GM18511 (cell line): ENCODE data around the gene PALB2.

Experiments
- ATAC-seq: cut with Tn5 transposase; IDR thresholded peaks from one replicate; pipeline ENCODE4 v1.9.1; 2021; ENCODE audit warnings: mild to moderate bottlenecking, moderate library complexity; ENCODE audit not compliant: unreplicated experiment

The PALB2 gene

DNA sequence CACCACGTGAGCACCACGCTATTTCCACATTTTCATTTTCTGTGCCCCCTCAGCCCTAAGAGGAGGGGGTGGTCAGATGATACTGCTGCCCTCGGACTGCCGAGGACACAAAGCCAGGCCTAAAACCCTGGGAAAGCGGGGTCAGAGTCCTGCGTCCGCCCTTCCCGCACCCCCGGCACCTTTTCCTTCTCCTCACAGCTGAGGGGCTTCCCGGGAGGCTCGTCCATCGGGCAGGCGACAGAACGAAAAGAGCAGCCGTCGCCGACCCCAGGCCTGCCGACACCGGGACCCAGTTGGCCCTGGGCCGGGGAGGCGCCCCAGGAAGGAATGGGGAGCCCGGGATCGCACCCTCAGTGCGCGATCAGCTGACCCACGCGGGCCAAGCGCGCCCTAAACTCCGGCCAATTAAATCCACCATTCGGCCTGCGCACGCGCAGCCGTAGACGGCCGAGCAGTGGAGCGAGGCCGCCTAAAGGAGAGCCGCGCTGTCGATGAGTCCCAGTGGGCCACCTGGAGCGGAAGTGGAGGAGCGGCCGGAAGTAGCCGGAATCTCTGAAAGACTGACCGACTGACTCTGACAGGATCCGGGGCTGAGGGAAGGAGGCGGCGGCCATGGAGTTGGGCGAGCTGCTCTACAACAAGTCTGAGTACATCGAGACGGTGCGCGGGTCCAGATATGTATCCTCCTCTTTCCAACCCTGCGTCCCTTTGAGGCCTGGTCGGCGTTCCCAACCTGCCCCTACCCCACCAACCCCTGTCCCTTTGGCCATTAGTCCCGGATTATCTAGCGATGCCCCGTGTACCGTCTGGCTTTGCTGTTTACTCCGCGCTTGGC is at the start of gene PALB2, which contains the start of gene DCTN5:
PALB2 (minus strand) TSS at position 380 of the 835 bp plus-strand sequence; CDS start at position 227, 153 bp downstream.
DCTN5 (plus strand) TSS at position 536 of the 835 bp plus-strand sequence; CDS start at position 613, 77 bp downstream.
- ATAC-seq, result peak; percentile 98

DNA sequence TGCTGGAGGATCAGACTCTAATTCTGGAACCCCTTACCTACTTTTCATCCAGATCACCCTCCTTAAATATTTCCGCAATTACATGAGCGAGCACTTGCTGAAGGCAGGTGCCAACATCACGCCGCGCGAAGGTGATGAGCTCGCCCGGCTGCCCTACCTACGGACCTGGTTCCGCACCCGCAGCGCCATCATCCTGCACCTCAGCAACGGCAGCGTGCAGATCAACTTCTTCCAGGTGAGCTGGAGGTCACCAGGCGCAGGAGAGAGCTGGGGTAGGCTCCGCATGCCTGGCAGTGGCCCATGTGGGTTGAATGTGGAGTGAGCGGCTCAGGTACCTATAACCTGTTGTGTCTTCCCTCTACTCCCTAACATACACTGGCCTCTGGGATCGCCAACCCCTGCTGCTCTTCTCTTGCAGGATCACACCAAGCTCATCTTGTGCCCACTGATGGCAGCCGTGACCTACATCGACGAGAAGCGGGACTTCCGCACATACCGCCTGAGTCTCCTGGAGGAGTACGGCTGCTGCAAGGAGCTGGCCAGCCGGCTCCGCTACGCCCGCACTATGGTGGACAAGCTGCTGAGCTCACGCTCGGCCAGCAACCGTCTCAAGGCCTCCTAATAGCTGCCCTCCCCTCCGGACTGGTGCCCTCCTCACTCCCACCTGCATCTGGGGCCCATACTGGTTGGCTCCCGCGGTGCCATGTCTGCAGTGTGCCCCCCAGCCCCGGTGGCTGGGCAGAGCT is 48.5 kb upstream of the PALB2 start:
- no peak for ATAC-seq

DNA sequence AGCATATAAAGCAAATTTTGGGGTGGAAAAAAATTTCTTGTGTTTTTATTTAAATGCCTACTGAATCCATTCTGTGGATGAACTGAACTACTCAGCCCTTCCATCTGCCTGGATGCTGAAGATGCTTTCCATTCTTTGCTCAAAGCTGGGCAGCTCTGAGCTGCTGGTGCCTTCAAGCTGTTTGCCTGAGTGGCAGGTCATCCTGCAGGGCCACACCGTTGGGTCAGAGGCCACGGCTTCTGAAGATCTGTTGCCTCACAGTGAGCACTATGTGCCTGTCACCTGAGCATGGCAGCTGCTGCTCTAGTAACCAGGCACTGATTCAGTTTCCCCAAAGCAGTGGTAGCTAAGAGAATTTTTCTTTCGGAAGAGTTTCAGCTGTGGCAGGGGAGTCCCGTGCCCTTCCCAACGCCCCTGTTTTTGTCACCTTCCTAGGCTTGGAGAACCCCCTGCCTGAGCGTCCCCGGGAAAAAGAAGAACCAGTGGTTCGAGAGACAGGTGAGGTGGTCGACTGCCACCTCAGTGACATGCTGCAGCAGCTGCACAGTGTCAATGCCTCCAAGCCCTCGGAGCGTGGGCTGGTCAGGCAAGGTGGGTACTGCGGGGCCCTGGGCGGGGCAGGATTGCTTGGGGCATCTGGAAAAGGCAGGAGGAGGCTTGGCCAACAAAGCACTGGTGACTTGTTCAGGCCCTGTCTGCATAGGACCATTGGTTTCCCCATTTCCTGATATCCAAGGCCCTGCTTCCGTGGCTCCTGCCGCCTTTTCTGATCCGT is 46.1 kb upstream of the PALB2 start:
- ATAC-seq, result no peak

DNA sequence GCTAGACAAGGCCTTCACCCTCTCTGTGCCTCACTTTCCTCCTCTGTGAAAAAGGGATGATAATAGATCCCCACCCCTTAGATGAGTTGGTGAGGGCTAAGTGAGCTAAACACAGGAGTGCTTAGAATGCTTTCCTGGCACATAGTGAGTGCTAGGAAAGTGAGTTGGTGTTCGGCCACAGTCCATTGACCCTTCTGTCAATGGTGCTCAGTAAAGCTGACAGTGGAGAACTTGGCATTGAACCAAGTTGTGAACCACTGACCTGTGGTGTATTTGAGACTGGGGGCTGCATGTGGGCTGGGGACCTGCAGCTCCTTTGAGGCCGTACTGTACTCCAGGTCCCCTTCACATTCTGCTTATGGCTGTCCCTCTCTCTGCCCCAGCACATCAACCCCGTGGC is 42.4 kb upstream of the PALB2 start:
- no peak for ATAC-seq

DNA sequence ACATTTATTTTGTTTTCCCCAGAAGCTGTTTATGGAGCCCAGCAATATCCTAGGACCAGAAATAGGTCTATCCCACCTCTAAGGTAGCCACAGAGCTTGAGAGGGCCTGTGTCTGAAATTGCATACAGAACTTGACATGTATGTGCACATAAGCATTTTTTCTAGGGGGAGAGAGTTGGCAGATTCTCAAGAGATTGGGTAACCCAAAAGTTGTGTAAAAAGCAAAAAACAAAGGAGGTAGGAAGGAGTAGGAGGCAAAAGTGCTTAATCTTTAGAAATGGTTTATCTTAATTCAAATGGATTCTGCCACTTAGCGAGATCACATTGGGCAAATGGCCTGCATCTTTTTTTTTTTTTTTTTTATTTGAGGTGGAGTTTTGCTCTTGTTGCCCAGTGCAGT is 41.1 kb upstream of the PALB2 start:
- no peak for ATAC-seq

DNA sequence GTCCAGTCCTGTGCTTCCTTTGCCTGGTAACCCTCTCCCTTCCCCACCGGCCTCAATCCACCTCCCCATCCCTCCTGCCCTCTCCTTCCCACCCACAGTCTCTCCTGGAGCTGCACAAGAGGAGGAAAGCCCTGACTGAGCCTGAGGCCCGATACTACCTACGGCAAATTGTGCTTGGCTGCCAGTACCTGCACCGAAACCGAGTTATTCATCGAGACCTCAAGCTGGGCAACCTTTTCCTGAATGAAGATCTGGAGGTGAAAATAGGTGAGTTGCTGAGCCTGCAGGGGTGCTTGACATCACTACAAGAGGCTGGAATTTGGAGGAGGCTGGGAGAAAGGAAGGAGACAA is 38.9 kb upstream of the PALB2 start:
- ATAC-seq, result no peak

DNA sequence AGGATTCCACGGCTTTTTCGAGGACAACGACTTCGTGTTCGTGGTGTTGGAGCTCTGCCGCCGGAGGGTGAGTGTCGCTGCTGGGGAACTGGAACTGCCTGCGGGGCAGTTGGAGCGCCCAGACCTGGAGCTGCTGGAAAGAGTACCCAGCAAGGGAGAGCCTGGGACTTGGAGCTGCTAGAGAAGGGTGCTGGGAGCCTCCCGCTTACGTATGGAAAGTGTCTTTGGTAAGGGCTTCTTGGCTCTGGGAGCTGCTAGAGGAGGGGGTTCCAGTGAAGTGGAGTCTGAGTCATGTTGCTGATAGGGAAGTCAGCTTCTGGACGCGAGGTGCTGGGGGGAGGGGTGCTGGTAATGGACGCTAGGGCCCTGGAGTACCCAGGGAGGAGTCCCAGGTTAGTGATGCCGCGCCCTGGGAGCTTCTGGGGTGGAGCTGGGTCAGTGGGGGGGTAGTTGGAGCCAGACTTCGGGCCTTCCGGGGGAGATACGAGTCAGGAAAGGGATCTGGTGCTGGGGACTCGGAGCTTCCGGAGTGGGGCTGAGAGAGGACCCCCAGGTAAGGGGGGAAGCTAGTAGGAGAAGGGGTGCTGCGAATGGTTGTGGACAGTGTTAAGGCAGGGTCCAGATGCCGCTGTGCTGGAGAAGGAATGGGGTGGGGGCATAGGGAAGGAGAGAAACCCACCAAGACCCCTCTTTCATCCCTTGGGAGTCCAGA is 38.3 kb upstream of the PALB2 start:
- ATAC-seq, result no peak

DNA sequence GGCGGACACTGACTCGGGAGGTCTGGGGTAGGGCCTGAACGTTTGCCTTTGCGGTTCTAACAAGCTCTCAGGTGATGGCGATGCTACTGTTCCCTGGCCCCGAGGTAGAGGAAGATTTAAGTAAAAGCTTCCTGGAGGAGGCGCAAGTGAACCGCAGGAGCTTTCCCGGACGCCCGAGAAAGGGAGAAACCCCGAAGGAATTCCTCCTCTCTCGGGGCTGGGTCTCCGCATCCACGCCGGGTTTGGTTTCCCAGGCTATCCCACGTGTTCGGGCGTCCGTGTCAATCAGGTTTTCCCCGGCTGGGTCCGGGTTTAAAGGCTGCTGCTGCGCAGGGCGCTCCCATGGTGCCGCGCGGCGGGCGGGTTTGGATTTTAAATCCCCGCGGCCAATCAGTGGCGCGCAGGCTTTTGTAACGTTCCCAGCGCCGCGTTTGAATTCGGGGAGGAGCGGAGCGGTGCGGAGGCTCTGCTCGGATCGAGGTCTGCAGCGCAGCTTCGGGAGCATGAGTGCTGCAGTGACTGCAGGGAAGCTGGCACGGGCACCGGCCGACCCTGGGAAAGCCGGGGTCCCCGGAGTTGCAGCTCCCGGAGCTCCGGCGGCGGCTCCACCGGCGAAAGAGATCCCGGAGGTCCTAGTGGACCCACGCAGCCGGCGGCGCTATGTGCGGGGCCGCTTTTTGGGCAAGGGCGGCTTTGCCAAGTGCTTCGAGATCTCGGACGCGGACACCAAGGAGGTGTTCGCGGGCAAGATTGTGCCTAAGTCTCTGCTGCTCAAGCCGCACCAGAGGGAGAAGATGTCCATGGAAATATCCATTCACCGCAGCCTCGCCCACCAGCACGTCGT is 37.5 kb upstream of the PALB2 start, which contains the start of gene PLK1:
PLK1 (plus strand) TSS at position 460 of the 844 bp plus-strand sequence; CDS start at position 504, 44 bp downstream.
- ATAC-seq, result peak; percentile 93

DNA sequence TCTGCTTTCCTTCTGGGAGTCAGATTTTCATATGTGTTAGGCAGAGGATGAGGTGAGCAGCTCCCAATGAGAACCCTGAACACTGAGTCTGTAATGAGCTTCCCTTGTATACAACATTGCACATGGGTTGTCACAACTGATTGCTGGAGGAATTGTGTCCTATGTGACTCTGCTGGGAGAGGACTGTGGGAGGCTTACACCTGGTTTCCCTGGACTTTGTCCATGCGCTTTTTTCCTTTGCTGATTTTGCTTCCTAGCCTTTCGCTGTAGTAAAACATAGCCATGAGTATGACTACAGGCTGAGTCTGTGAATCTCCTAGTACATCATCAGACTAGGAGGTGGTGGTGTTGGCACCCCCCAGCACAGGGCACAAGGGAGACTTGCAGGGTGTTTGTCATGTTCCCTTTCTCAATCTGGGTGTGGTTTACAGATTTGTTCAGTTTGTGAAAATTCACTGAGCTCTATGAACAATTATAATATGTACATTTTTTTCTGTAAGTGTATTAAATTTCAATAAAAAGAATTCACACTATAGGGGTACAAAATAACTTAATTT is 35.9 kb upstream of the PALB2 start:
- no peak for ATAC-seq

DNA sequence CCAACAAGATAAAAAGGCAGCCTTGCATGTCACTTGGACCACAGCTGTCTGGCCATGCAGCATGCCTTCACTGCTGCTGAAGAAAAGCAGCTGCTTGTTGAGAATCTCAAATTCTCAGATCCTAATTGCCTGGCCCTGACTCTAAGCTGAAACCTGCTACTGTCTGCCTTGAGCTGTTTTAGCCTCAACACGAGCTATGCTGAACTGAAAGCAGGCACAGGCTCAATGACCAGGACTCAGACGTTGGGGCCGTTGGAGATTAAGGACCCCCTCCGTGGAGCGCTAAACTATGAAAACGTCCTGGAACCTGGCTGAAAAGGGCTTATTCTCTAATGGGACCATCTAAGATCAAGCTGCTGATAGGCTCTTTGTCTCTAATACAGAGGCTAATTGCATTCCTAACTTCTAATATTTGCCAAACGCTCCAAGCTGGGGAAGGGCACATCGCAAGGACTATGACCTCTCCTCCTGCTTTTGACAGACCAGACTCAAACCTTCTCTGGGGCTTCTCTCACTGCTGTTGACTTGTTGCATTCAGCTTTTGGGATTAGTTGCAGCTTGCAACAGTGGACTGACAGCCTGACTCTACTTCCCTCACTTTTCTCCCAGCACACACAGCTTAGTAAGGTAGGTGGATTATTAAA is 33.0 kb upstream of the PALB2 start:
- no peak for ATAC-seq

DNA sequence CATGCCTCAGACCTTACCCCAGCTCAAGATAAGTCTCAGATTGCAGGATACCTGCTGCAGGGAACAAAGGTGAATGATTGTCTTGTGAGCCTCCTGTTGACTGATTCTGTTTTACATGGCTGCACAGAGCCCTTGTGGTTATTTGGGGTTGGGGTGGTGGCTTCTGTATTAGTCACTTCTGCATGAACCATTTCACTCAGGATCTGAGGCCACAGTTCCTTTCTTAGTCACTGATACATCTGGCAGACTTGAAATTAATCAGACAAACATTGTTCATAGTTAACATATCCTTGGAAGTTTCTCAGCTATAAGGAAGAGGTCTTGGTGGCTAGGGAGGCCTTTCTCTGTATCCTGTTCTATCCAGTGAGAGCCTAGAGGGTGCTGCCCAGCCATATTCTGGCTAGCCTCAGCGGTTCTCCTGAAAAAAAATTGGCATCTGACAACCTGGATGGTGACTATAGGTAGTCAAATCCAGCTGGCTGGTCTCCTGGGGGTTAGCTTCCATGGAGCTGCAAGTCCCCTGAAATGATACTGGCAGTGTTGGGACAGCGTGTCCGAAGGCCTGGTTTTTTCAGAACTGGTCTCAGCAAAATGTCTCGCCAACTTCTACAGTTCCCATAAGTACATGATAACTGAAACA is 29.1 kb upstream of the PALB2 start:
- peak; percentile 99 for ATAC-seq

DNA sequence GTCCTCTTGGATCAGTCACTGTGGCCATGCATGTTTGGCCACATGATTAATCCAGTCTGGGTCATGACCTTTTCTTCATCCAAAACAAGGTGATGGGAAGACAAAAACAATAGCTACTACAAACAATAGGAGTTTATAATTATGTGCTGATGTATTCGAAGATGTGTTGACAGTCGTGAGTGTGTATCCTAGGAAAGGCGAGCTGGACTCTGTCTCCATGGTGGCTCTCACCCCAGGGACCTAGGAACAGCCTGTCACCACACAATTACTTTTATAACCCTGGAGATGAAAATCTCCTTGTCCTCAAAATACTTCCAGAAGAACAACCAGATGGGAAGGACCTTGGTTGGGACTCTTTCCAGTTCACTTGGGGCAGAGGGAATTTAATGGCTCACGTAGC is 27.8 kb upstream of the PALB2 start:
- ATAC-seq, result no peak

DNA sequence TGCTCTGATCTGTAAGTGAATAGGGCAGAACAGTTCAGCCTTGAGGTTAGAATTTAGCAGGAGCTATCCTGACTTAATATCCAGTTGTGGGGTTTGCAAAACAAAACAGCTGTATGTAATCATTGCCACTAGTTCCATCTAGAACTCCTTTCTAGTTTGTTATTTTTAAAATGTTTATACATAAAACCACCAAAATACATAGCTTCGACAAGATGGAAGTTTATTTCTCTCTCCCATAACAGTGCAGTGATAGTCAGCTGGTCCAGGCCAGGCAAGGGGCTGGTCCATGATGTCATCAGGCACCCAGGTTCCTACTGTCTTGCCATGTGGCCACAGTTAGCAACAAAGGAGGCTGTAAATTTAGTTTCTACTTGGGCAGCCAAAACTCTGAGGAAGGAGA is 27.1 kb upstream of the PALB2 start:
- no peak for ATAC-seq

DNA sequence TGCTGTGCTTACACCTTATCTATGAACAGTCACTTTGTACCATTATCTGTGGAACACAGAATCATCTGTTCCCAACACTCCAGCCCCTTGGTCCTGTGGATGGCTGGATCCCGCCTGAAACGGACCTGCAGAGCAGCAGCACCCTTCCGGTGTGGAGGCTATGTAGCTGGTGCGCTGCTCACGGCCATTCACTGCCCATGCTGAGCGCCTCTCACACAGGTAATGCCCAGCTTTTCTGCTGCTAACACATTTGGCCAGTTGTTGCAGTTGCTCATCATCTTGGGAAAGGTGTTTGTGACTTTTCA is 26.2 kb upstream of the PALB2 start:
- no peak for ATAC-seq

DNA sequence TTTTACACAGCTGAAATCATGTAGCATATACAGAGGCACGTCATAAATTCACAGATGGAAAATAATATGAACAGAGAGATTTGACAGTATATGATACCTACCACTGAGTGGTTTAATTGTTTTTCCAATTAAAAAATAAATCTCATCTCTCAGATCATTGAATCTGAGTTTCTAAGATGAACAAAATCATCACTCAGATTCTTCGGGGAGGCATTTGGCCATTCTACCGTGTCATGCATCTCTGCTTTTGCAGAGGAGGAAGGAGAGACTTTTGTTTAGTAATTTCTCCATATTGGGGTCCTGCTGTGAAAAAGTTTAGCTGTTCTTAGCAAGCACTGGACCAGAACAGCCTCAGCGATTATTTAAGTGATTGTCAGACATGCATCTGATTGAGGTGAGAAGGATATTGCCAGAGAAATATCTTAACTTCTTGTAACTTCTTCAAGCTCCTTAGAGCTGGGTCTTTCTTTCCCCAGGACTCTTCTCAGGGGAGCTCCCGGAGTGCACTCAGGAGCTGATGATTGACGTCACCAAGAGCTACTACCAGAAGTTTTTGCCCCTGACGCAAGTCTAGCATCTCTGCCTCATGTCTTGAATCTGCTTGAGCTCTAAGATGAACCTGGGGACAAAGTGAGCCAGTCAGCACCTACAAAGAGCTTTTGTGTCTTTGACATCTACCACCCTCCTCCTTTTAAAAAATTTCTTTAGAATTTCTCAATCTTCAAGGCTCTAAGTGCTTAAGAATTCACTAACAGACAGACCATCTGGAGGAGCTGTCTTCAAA is 25.7 kb upstream of the PALB2 start:
- ATAC-seq, result no peak

DNA sequence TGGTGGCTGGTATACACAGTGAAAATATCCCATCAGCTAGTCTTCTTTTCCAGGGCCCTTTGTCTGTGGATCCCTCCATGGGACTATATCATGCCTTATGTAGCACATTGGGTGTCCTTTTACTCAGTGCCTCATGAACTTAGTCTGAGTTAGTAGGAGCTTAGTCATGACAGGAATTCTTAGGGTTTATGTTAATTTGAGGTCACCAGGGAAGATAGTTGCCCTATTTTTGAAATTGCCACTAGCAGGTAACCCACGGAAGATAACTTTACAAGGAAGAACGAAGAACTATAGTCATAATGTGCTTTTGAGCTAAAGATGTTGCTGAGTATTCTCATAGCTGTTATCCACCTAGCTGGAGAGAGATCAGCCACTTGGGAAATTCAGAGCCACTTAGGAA is 22.8 kb upstream of the PALB2 start:
- no peak for ATAC-seq

DNA sequence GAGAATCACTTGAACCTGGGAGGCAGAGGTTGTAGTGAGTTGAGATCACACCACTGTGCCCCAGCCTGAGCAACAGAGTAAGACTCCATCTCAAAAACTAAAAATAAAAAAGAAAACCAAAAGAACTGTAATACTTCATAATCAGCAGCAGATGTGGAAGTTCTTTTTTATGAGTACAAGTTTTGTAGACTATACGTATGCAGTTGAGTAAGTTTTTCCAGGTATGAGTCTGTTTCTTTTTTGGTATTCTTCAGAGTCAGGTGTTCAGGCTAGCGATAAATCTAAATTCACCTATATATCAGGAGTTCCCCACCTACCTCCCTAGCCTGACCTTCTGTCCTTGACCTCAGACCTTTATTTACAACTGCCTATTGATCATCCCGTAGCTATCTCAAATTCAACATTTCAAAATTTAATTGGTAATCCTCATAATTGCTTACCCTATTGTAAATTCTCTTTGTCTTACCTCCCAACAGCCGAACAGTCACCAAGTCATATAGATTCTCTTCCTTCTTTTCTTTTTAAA is 10.9 kb upstream of the PALB2 start:
- ATAC-seq, result no peak
